OCI-LY1 (cell line): ENCODE results near the gene FAM204A.

Experiments used
- H2AFZ ChIP-seq: fragments of 200-600 bp; sonication (generic), shearing (Covaris generic); 2 replicates; pipeline ENCODE4 v1.6.0; 2014; ENCODE audit warnings: antibody characterized with exemption, mild to moderate bottlenecking, low read length
- H3F3A ChIP-seq: fragments of 200-600 bp; sonication (generic), shearing (Covaris generic); 2 replicates; pipeline ENCODE4 v1.6.0; 2014; ENCODE audit warnings: mild to moderate bottlenecking, antibody characterized with exemption, low read length, moderate library complexity; ENCODE audit not compliant: insufficient read depth
- H3K27ac ChIP-seq: fragments of 200-600 bp; sonication (generic); 2 replicates; pipeline ENCODE4 v1.5.1; 2014; ENCODE audit warnings: low read length, mixed run types, mild to moderate bottlenecking, low read depth; ENCODE audit not compliant: poor library complexity, severe bottlenecking
- H3K27me3 ChIP-seq: fragments of 200-600 bp; sonication (generic); 2 replicates; pipeline ENCODE4 v1.6.0; 2014; ENCODE audit warnings: antibody characterized with exemption, mild to moderate bottlenecking, low read length, moderate library complexity; ENCODE audit not compliant: insufficient read depth
- H3K36me3 ChIP-seq: fragments of 200-600 bp; sonication (generic); 2 replicates; pipeline ENCODE4 v1.6.1; 2014; ENCODE audit warnings: mild to moderate bottlenecking, antibody characterized with exemption, low read length, moderate library complexity, mixed read lengths; ENCODE audit not compliant: insufficient read depth
- H3K4me1 ChIP-seq: fragments of 200-600 bp; sonication (generic); 2 replicates; pipeline ENCODE4 v1.5.1; 2014; ENCODE audit warnings: mild to moderate bottlenecking, low read length, moderate library complexity; ENCODE audit not compliant: insufficient read depth, severe bottlenecking
- H3K4me2 ChIP-seq: fragments of 200-600 bp; sonication (generic), shearing (Covaris generic); 2 replicates; pipeline ENCODE4 v1.6.1; 2014; ENCODE audit warnings: low read length
- H3K4me3 ChIP-seq: fragments of 200-600 bp; sonication (generic); 2 replicates; pipeline ENCODE4 v1.5.1; 2014; ENCODE audit warnings: low read length, low read depth, mild to moderate bottlenecking, mixed read lengths; ENCODE audit not compliant: poor library complexity, severe bottlenecking
- H3K79me2 ChIP-seq: fragments of 200-600 bp; shearing (Covaris generic); 2 replicates; pipeline ENCODE4 v1.6.1; 2016; ENCODE audit warnings: mixed run types, low read length, mixed read lengths; ENCODE audit not compliant: insufficient read depth
- H3K9ac ChIP-seq: fragments of 200-600 bp; sonication (generic), shearing (Covaris generic); 2 replicates; pipeline ENCODE4 v1.6.1; 2014; ENCODE audit warnings: mild to moderate bottlenecking, low read length, mixed read lengths
- H3K9me2 ChIP-seq: fragments of 200-600 bp; sonication (generic), shearing (Covaris generic); 2 replicates; pipeline ENCODE4 v1.6.1; 2014; ENCODE audit warnings: low read depth, mild to moderate bottlenecking, low read length, mixed read lengths
- H3K9me3 ChIP-seq: fragments of 200-600 bp; shearing (Covaris generic); 2 replicates; pipeline ENCODE4 v1.6.1; 2014; ENCODE audit warnings: low read length, mixed read lengths
- H4K20me1 ChIP-seq: fragments of 200-600 bp; sonication (generic), shearing (Covaris generic); 2 replicates; pipeline ENCODE4 v1.6.0; 2016; ENCODE audit warnings: mild to moderate bottlenecking, low read length; ENCODE audit not compliant: insufficient read depth
- EZH2 ChIP-seq: fragments of 200-600 bp; sonication (generic), shearing (Covaris generic); IDR thresholded peaks from 2 replicates; pipeline ENCODE4 v1.8.0; 2017; ENCODE audit warnings: borderline replicate concordance, mixed run types, mild to moderate bottlenecking, antibody characterized with exemption, low read length, moderate library complexity, mixed read lengths
- TF ChIP-seq, protein P1 (sequence below): fragments of 200-600 bp; sonication (generic), shearing (Covaris generic); IDR thresholded peaks from 2 replicates; pipeline ENCODE4 v1.5.1; 2017; ENCODE audit warnings: mild to moderate bottlenecking, antibody characterized with exemption, low read length, moderate library complexity, mixed read lengths

FAM204A gene

DNA sequence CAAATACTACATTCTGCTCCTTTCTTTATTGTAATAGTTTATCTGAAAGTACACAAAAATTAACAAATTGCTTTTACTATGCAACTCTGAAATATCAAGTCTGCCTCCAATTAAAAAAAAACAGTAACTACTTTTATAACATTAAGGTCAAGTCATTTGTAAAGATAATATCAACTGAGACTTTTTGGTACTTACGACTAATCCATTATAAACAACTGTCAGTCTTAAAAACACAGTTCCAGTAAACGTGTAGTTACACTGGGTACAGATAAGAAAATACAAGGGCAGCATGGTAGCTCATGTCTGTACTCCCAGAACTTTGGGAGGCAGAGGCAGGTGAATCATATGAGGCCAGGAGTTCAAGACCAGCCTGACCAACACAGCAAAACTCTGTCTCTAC lies 32.2 kb downstream of the FAM204A start:
- peaks cover 45% of the 10 kb centered on the region; the same call in 1 of the 2 replicates for H3K36me3 ChIP-seq

DNA sequence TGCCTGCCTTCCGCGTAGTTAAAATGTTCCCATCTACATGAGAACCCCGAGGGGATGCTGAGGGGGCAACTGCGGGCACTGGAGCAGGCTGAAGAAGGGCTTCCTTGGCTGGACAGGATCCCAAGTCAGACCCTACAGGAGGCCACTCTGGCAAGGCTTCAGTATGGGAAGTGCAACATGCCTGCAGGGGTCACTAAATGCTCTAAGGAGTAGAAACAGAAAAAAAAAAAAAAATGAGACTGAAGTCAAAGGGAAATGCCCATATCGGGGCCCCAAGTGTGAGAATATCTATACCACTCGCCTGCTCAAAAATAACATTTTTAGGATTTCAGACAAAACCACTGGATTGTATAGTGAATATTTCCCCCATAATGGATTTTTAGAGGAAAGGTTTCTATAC lies 33.5 kb downstream of the FAM204A start:
- Histone ChIP-seq H3K36me3 (peaks cover 44% of the 10 kb centered on the region; the same call in 1 of the 2 replicates), H3K9ac (no peak overlapping the region), H3F3A (no peaks in the 10 kb centered on the region), H3K79me2 (no peaks in the 10 kb centered on the region), H3K4me1 (no peaks in the 10 kb centered on the region), H2AFZ (no peak overlapping the region), H3K4me3 (no peak overlapping the region), H3K27me3 (no peaks in the 10 kb centered on the region), H3K9me2 (no peaks in the 10 kb centered on the region), H4K20me1 (no peaks in the 10 kb centered on the region), H3K4me2 (no peak overlapping the region), H3K9me3 (no peaks in the 10 kb centered on the region), H3K27ac (no peak overlapping the region)
- no peak for TF ChIP-seq EZH2
- TF ChIP-seq, protein P1, sequence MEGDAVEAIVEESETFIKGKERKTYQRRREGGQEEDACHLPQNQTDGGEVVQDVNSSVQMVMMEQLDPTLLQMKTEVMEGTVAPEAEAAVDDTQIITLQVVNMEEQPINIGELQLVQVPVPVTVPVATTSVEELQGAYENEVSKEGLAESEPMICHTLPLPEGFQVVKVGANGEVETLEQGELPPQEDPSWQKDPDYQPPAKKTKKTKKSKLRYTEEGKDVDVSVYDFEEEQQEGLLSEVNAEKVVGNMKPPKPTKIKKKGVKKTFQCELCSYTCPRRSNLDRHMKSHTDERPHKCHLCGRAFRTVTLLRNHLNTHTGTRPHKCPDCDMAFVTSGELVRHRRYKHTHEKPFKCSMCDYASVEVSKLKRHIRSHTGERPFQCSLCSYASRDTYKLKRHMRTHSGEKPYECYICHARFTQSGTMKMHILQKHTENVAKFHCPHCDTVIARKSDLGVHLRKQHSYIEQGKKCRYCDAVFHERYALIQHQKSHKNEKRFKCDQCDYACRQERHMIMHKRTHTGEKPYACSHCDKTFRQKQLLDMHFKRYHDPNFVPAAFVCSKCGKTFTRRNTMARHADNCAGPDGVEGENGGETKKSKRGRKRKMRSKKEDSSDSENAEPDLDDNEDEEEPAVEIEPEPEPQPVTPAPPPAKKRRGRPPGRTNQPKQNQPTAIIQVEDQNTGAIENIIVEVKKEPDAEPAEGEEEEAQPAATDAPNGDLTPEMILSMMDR: 0 out of 2 replicates have a peak, but pooled peaks have one; percentile 14

More for the DNA sequence above, 32.2 kb downstream of the FAM204A start:
- Histone ChIP-seq H3K27me3 (no peaks in the 10 kb centered on the region), H2AFZ (no peak overlapping the region), H4K20me1 (no peaks in the 10 kb centered on the region), H3K9ac (no peak overlapping the region), H3K27ac (no peak overlapping the region), H3K4me2 (no peak overlapping the region), H3K4me1 (no peaks in the 10 kb centered on the region), H3K9me2 (no peaks in the 10 kb centered on the region), H3K9me3 (no peaks in the 10 kb centered on the region), H3F3A (no peaks in the 10 kb centered on the region), H3K4me3 (no peak overlapping the region), H3K79me2 (no peaks in the 10 kb centered on the region)
- TF ChIP-seq EZH2: no peak
- TF ChIP-seq, protein P1: no peak

DNA sequence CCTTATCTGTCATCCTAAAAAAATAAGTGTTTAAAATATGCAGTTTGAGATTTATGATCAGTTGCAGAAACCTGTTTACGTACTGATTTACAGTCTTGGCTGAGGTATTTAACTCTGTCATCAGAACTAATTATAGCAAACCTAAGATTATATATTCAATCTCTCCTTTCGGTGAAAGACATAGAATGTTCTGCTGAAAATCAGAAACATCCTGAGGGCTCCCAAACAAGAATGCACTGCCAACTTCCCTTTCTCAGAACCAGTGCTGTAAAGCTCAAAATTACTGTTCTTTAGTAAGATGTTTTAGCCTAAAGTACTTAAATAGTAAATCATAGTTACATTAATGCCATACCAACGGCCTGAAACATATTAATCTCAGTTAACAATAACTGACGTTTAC lies 34.3 kb downstream of the FAM204A start:
- no peaks in the 10 kb centered on the region for H3K9me3 ChIP-seq
- no peaks in the 10 kb centered on the region for H3K79me2 ChIP-seq
- no peak overlapping the region for H3K9ac ChIP-seq
- no peaks in the 10 kb centered on the region for H4K20me1 ChIP-seq
- H3K9me2 ChIP-seq: no peaks in the 10 kb centered on the region
- no peak overlapping the region for H3K4me3 ChIP-seq
- H3K4me2 ChIP-seq: no peak overlapping the region
- no peaks in the 10 kb centered on the region for H3F3A ChIP-seq
- no peaks in the 10 kb centered on the region for H3K4me1 ChIP-seq
- TF ChIP-seq, protein P1: no peak
- no peak for TF ChIP-seq EZH2
- H2AFZ ChIP-seq: no peak overlapping the region
- H3K36me3 ChIP-seq: peaks cover 38% of the 10 kb centered on the region; the same call in 1 of the 2 replicates
- H3K27ac ChIP-seq: no peak overlapping the region
- H3K27me3 ChIP-seq: no peaks in the 10 kb centered on the region
